Activated gamma-delta T cell (primary cell): Measurements from ENCODE around the gene PLCB4.

Experiments
- DNase-seq: peaks from one replicate; lab custom pipeline; 2025; lab: John Stamatoyannopoulos, UW

Gene PLCB4

GRCh38 chr20:9103955-9104354, 35.1 kb downstream of the PLCB4 start:
- no peak for DNase-seq

DNA sequence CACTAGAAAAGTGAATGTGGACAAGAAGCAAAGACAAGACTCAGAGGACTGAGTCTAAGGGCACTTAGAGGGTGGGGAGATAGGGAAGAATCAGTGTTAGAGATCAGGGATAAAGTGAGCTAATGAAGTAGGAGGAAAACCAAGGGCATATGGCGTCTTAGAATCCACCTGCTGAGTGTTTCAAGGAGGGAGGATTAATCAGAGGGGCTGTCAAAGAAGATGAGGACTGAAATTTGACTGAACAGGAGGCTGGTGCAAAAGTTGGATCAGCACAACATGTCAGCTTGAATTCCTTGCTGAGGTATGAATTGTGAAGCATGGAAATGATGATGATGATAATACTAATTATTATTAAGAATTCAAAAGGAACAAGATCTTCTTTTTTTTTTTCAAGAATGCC, 39.4 kb downstream of the PLCB4 start:
- DNase-seq: no peak

- no peak for DNase-seq
Measured at GRCh38 chr20:9109566-9109965, 40.7 kb downstream of the PLCB4 start.

- no peak for DNase-seq
Measured at GRCh38 chr20:9110365-9110764, 41.5 kb downstream of the PLCB4 start.

DNA sequence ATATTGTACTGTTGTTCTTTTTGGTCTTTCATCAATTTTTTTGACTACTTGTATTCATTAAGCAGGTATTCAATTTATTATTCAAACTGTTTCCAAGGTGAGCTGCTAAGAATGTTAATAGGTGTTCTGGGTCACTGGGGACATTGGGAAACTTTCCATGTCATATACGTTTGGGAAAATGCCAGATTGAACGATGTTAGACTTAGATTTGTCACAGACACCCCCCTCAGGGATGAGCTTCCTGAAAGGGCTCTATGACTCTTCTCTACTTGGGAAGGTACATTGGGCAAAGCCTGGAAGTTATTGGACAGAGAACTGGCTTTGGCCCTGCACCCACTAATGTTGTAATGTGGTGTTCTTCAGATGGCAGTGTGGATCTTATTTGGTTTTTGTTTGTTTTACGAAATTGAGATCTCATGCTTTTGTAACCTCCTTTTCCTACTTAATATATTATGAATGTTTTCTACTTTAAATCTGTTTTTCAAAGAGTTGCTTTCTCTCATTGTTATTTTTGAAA, 42.1 kb downstream of the PLCB4 start:
- no peak for DNase-seq

DNA sequence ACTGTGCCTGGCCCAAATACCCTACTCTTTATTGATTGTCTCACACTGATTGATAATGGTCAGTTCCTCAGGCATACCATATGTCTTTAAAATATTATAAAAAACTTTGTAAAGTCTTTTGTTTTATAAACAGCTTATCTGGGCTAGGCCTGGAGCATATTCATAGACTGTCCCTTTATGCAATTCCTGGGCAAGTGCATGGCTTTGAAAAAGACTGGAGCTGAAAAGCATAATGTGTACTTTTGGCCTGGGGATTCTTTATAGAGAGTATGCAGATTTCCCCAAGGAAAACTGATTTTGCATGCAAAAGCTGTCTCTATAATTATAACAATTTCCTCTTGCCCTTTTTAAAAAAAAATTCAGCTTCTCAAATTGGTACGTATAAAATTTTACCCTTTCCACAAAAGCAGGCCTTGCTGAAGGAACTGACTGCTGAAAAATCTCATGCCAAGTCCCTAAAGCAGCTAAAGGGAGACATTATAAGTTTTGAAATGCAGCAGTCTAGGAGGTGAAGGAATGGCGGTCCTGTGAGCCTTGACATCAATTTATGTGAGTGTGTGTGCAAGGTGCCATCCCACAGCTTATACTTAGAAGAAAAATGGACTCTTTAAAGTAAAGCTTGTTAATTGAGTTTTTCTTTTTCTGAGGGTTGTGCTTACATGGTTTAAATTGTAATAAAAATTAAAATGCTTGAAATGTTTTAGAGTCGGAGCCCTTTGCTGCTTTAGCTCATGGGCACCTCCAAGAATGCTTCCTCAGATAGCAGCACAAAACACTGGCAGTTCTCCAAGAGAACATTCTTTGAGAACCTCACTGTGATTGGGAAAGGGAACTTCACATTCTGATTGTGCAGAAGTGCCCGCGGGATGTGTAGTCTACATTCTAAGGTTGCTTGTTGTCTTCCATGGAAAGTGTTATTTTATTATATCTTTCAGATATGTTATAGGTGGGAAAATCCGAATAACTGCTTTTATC, 43.9 kb downstream of the PLCB4 start:
- DNase-seq: no peak

DNA sequence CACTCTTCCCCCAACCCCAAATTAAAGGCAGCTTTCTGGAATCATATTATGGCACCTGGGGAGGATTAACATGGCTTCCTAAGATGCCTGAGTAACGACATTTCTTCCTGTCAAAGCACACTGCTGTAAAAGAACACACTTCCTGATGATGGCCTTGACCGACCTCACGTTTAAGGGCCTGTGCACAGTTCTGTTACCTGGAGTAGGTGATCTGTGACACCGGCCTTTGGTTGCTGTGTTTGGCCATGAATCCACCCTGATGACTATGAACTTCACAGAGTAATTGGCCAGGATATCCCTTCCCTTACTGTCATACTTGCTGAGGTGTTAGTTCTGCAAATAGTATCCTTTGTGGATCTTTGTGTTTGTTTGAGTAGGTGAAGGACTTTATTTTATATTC, 45.8 kb downstream of the PLCB4 start:
- no peak for DNase-seq

- no peak for DNase-seq
Measured at GRCh38 chr20:9117548-9117947, 48.7 kb downstream of the PLCB4 start.

DNA sequence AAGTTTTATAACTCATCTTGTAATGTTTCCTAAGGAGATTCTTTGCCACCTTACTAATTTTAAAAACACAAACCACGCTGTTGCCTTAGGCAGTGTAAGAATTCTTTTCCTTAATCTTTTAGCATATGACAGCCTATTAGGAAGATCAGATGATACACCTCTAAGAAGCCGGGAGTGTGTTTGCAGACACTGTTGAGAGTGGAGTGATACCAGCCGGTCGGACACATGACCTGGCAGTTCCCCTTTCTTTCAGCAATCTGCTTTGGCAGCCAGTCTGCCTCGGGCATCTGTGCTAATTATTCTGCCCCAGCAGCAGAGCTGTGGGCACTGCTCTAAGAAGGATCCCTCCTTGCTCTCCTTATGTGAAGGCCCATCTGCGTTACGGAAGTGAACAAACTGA, 50.9 kb downstream of the PLCB4 start:
- DNase-seq: no peak

- DNase-seq: no peak
Measured at GRCh38 chr20:9121211-9121610, 52.3 kb downstream of the PLCB4 start.

DNA sequence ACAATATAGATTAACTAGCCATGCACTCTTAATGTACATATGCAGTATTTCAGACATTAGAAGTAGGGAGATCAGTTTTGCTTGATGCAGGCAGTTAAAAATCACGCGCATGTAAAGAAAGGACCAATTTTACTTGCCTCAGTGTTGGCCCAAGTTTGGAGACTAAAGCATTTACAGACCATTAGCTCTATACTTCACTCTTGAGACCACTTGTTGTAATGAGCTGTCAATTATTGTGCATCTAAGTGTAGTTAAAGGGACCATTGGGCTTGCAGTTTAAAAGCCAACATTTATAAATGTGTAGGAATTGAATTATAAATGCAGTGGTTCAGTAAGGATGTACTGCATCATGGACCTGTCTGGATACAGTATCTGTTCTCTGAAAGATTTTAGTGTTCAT, 53.7 kb downstream of the PLCB4 start:
- no peak for DNase-seq

GRCh38 chr20:9126527-9126926, 57.6 kb downstream of the PLCB4 start:
- no peak for DNase-seq

DNA sequence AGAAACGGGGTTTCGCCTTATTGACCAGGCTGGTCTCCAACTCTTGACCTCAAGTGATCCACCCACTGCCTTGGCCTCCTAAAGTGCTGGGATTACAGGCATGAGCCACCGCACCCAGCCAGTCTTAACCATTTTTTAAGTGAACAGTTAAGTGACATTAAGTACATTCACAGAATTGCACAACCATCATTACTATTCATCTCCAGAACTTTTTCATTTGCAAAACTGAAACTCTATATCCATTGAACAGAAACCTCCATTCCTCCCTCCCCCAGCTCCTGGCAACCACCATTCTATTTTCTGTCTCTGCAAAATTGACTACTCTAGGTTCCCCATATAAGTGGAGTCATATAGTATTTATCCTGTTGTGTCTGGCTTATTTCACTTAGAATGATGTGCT, 59.7 kb downstream of the PLCB4 start:
- DNase-seq: no peak

GRCh38 chr20:9129756-9130155, 60.9 kb downstream of the PLCB4 start:
- DNase-seq: no peak

- no peak for DNase-seq
Measured at GRCh38 chr20:9130521-9130920, 61.6 kb downstream of the PLCB4 start.

GRCh38 chr20:9131841-9132240, 63.0 kb downstream of the PLCB4 start:
- no peak for DNase-seq

- no peak for DNase-seq
Measured at GRCh38 chr20:9134346-9134745, 65.5 kb downstream of the PLCB4 start.

- no peak for DNase-seq
Measured at GRCh38 chr20:9136114-9136513, 67.2 kb downstream of the PLCB4 start.

GRCh38 chr20:9137001-9137400, 68.1 kb downstream of the PLCB4 start:
- DNase-seq: no peak

GRCh38 chr20:9139106-9139833, 70.4 kb downstream of the PLCB4 start:
- DNase-seq: no peak

DNA sequence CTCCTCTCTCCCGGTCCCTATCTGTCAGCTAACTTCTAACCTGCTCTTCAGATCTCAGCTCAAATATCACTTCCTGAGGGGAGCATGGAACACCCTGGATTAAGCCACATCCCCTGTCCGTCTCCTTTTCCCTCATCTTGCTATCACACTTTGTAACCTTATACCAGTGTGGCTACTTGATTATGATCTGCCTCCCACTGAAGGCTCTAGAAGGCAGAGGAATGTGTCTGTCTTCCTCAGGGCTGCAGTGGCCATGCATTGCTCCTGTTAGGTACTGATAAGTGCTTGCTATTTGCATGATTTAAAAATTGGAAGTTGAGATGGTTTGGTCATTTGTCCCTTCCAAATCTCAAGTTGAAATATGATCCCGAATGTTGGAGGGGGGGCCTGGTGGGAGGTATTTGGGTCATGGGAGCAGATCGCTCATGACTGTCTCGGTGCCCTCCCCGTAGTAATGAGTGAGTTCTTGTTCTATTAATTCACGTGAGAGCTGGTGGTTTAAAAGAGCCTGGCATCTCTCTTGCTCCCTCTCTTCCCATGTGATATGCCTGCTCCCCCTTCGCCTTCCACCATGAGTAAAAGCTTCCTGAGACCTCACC, 71.4 kb downstream of the PLCB4 start:
- DNase-seq: no peak

DNA sequence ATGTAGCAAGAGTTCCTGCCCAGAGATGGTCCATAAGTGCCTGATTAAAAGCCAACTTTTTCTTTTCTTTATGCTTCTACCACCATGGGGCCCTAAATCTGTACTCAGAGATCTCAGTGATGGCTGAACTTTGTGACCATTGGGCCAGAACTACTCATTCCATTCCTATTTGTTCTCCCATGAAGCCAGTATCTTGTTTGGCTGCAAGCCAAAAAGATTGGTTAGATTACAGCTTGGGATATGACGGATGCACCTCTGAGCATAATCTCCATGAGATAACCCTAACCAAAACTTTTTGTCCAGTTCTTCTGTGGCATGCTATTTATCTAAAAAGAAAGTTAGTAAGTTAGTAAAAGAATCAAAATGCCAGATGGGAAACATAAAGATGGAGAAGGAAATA, 72.2 kb downstream of the PLCB4 start:
- DNase-seq: no peak

DNA sequence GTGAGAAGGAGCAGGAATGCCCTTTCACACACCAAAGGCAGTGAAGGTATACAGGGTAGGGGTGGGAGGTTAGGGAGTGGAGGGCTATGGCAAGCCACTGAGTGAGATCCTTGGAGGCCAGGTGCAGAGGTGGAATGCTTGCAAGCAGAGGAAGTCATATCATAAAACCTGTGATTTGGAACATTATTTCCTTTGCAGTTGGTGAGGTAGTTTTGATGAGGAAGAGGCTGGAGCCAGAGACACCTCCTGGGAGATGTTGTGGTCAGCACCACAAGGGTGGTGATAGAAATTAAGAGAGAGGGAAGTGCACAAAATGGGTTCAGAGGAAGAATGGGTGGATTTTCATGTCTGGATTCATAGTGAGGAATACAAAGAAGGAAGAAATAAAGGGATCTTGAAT, 73.0 kb downstream of the PLCB4 start:
- no peak for DNase-seq
